Measurements from ENCODE around the gene STOX1. TPM values are rescaled to one million over a fixed set of nuclear protein-coding genes. Genes with fewer than 3 reads are reported as not detected.

Gene STOX1
- total RNA-seq, 3 donors from 2014 or later, result 8.8 to 17.3 (median 9.8) TPM

GRCh38 chr10:68877482-68878110 lies 50.3 kb downstream of the STOX1 start:
- intact Hi-C loops (cut with DNase I; ENCODE audit: low total_unique reads), result loop anchor here (5.0 kb wide), 1 partner anchor 610 kb away; no protein-coding TSS in a partner anchor
- no peaks in the 10 kb centered on the region for H3K4me1 ChIP-seq
- no peaks in the 10 kb centered on the region for H3K36me3 ChIP-seq
- no peak for DNase-seq (ENCODE audit: low spot score in 2 of 2)
- no peaks in the 10 kb centered on the region for H3K9me3 ChIP-seq
- H3K27me3 ChIP-seq, result no peaks in the 10 kb centered on the region
- no peak overlapping the region for H3K27ac ChIP-seq
- H3K4me3 ChIP-seq, result no peak overlapping the region
- no peak for TF ChIP-seq POLR2A (IDR thresholded peaks at IDR 0.05)
- TF ChIP-seq POLR2AphosphoS5 (IDR thresholded peaks at IDR 0.05), result no peak

GRCh38 chr10:68878496-68878895 lies 51.2 kb downstream of the STOX1 start:
- H3K27me3 ChIP-seq, result no peaks in the 10 kb centered on the region
- no peak overlapping the region for H3K4me3 ChIP-seq
- no peaks in the 10 kb centered on the region for H3K4me1 ChIP-seq
- H3K36me3 ChIP-seq, result no peaks in the 10 kb centered on the region
- H3K27ac ChIP-seq, result no peak overlapping the region
- intact Hi-C loops (cut with DNase I; ENCODE audit: low total_unique reads), result loop anchor here (5.0 kb wide), 1 partner anchor 611 kb away; no protein-coding TSS in a partner anchor
- no peak for DNase-seq (ENCODE audit: low spot score in 2 of 2)
- TF ChIP-seq CTCF (IDR thresholded peaks at IDR 0.05) (no peak), POLR2AphosphoS5 (IDR thresholded peaks at IDR 0.05) (no peak)
- H3K9me3 ChIP-seq, result no peaks in the 10 kb centered on the region

GRCh38 chr10:68879628-68880027 lies 52.3 kb downstream of the STOX1 start:
- Histone ChIP-seq H3K9me3 (no peaks in the 10 kb centered on the region), H3K27me3 (no peaks in the 10 kb centered on the region), H3K36me3 (no peaks in the 10 kb centered on the region), H3K27ac (no peak overlapping the region), H3K4me1 (no peaks in the 10 kb centered on the region), H3K4me3 (no peak overlapping the region)
- intact Hi-C loops (cut with DNase I; ENCODE audit: low total_unique reads), result loop anchor here (5.0 kb wide), 1 partner anchor 612 kb away; no protein-coding TSS in a partner anchor
- DNase-seq (ENCODE audit: low spot score in 2 of 2), result no peak
- no peak for TF ChIP-seq POLR2AphosphoS5 (IDR thresholded peaks at IDR 0.05)
- no peak for TF ChIP-seq POLR2A (IDR thresholded peaks at IDR 0.05)
- no peak for TF ChIP-seq CTCF (IDR thresholded peaks at IDR 0.05)

- DNase-seq (ENCODE audit: low spot score in 2 of 2), result no peak
- Histone ChIP-seq H3K4me1 (no peaks in the 10 kb centered on the region), H3K4me3 (no peak overlapping the region), H3K36me3 (no peaks in the 10 kb centered on the region), H3K27ac (no peak overlapping the region), H3K27me3 (no peaks in the 10 kb centered on the region), H3K9me3 (no peaks in the 10 kb centered on the region)
- intact Hi-C loops (cut with DNase I; ENCODE audit: low total_unique reads), result no loop called here
- TF ChIP-seq CTCF (IDR thresholded peaks at IDR 0.05) (no peak), POLR2A (IDR thresholded peaks at IDR 0.05) (no peak), POLR2AphosphoS5 (IDR thresholded peaks at IDR 0.05) (no peak)
These were observed 52.9 kb downstream of the STOX1 start for GRCh38 chr10:68880181-68880580.

GRCh38 chr10:68895041-68895440 lies 67.7 kb downstream of the STOX1 start:
- intact Hi-C loops (cut with DNase I; ENCODE audit: low total_unique reads), result no loop called here

More at GRCh38 chr10:68895041-68895440, 67.7 kb downstream of the STOX1 start:
- DNase-seq (ENCODE audit: low spot score in 2 of 2), result no peak
- Histone ChIP-seq H3K36me3 (no peaks in the 10 kb centered on the region), H3K27ac (no peak overlapping the region), H3K4me3 (no peak overlapping the region), H3K4me1 (no peaks in the 10 kb centered on the region), H3K9me3 (no peaks in the 10 kb centered on the region), H3K27me3 (no peaks in the 10 kb centered on the region)
- no peak for TF ChIP-seq CTCF (IDR thresholded peaks at IDR 0.05)
- TF ChIP-seq POLR2AphosphoS5 (IDR thresholded peaks at IDR 0.05), result no peak
- TF ChIP-seq POLR2A (IDR thresholded peaks at IDR 0.05), result no peak
